Osteocyte (in vitro differentiated cells): Measurements from ENCODE around the gene KIRREL3. TPM values are rescaled to one million over a fixed set of nuclear protein-coding genes. Genes with fewer than 3 reads are reported as not detected.
A peak's percentile ranks its signal among the peaks of the same experiment; 100 is the strongest.

Experiments used
- DNase-seq: peaks from one replicate; pipeline ENCODE4 v3.0.0; 2021; ENCODE audit warnings: mixed read lengths; ENCODE audit not compliant: unreplicated experiment; ENCODE audit errors: extremely low spot score
- H3K27ac Mint-ChIP-seq: one replicate; pipeline ENCODE4 v1.8.0; 2021; ENCODE audit warnings: mild to moderate bottlenecking, mixed read lengths; ENCODE audit not compliant: unreplicated experiment
- H3K27me3 Mint-ChIP-seq: one replicate; pipeline ENCODE4 v1.8.0; 2021; ENCODE audit warnings: mixed read lengths; ENCODE audit not compliant: unreplicated experiment
- H3K36me3 Mint-ChIP-seq: one replicate; pipeline ENCODE4 v1.8.0; 2021; ENCODE audit warnings: mixed read lengths; ENCODE audit not compliant: unreplicated experiment
- H3K4me1 Mint-ChIP-seq: one replicate; pipeline ENCODE4 v1.8.0; 2021; ENCODE audit warnings: mixed read lengths; ENCODE audit not compliant: unreplicated experiment
- H3K4me3 Mint-ChIP-seq: one replicate; pipeline ENCODE4 v1.8.0; 2021; ENCODE audit warnings: mild to moderate bottlenecking, moderate library complexity, mixed read lengths; ENCODE audit not compliant: unreplicated experiment
- H3K9me3 Mint-ChIP-seq: one replicate; pipeline ENCODE4 v1.8.0; 2021; ENCODE audit warnings: mixed read lengths; ENCODE audit not compliant: unreplicated experiment
- total RNA-seq: library from RNA; stranded (reverse); gene quantifications from 2 replicates; pipeline ENCODE4 v1.2.1, GENCODE V29; 2021
- TF ChIP-seq, protein P1 (sequence below): fragments of 200-600 bp; sonication (generic); IDR thresholded peaks from 2 replicates; pipeline ENCODE4 v1.5.0; 2021; ENCODE audit warnings: antibody characterized with exemption, mild to moderate bottlenecking, moderate library complexity

Gene KIRREL3
- total RNA-seq, 1 donor from 2014 or later, result 1.2 TPM

- peaks cover 40% of the 10 kb centered on the region for H3K36me3 Mint-ChIP-seq
- DNase-seq, result no peak
- peaks cover 10% of the 10 kb centered on the region for H3K4me1 Mint-ChIP-seq
- H3K9me3 Mint-ChIP-seq, result no peaks in the 10 kb centered on the region
- no peak overlapping the region for H3K4me3 Mint-ChIP-seq
- no peak overlapping the region for H3K27ac Mint-ChIP-seq
- H3K27me3 Mint-ChIP-seq, result no peaks in the 10 kb centered on the region
- TF ChIP-seq, protein P1, sequence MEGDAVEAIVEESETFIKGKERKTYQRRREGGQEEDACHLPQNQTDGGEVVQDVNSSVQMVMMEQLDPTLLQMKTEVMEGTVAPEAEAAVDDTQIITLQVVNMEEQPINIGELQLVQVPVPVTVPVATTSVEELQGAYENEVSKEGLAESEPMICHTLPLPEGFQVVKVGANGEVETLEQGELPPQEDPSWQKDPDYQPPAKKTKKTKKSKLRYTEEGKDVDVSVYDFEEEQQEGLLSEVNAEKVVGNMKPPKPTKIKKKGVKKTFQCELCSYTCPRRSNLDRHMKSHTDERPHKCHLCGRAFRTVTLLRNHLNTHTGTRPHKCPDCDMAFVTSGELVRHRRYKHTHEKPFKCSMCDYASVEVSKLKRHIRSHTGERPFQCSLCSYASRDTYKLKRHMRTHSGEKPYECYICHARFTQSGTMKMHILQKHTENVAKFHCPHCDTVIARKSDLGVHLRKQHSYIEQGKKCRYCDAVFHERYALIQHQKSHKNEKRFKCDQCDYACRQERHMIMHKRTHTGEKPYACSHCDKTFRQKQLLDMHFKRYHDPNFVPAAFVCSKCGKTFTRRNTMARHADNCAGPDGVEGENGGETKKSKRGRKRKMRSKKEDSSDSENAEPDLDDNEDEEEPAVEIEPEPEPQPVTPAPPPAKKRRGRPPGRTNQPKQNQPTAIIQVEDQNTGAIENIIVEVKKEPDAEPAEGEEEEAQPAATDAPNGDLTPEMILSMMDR, result no peak
These were observed 587.1 kb downstream of the KIRREL3 start for GRCh38 chr11:126413426-126413825.

DNA sequence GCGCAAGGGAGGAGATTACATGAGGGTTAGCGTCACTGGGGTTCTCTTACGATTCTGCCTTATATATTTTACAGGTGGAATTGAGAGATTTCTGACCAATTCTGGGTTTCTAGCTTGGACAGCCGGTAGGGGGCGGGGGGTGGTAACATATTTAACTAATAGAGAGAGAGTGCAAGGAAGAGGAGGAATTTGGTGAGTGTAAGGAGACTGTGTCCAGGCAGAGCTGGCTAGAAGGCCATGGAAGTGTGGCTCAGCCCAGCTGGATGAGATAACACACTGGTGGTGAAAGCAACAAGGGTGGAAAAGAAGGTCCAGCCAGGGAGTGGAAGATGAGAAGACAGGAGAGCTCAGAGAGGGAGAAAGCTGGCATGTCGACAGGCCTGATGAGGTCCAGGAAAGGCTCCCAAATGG, 588.6 kb downstream of the KIRREL3 start:
- Mint-ChIP-seq H3K27ac (no peak overlapping the region), H3K4me3 (no peak overlapping the region), H3K27me3 (no peaks in the 10 kb centered on the region), H3K4me1 (peaks cover 8% of the 10 kb centered on the region), H3K9me3 (no peaks in the 10 kb centered on the region), H3K36me3 (peaks cover 42% of the 10 kb centered on the region)
- TF ChIP-seq, protein P1, result no peak
- no peak for DNase-seq

DNA sequence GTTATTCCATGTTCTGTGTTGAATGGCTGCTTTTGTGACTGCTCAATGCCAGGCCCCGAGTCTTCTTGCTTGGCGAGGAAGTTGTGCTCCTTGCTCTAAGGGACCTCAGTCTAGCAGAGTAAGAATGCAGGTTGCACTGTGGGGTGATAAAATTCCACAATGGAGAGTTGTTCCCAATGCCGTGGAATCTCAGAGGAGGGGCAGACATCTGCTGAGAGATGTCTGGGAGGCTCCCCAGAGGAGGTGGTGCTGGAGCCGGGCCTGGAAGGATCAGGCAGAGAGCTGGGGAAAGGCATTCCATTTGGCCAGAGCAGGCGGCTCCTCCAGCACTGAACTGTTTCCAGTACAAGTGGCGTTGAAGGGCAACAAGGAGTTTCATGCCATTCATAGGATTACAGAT, 589.9 kb downstream of the KIRREL3 start:
- H3K9me3 Mint-ChIP-seq, result no peaks in the 10 kb centered on the region
- TF ChIP-seq, protein P1, result no peak
- peak overlapping the region; percentile 35 for H3K27ac Mint-ChIP-seq
- no peak overlapping the region for H3K4me3 Mint-ChIP-seq
- H3K27me3 Mint-ChIP-seq, result no peaks in the 10 kb centered on the region
- peaks cover 10% of the 10 kb centered on the region for H3K4me1 Mint-ChIP-seq
- DNase-seq, result no peak
- peaks cover 38% of the 10 kb centered on the region for H3K36me3 Mint-ChIP-seq

GRCh38 chr11:126409620-126409985, 591.0 kb downstream of the KIRREL3 start:
- TF ChIP-seq, protein P1, result no peak
- Mint-ChIP-seq H3K9me3 (no peaks in the 10 kb centered on the region), H3K27ac (no peak overlapping the region), H3K4me1 (peaks cover 14% of the 10 kb centered on the region), H3K27me3 (no peaks in the 10 kb centered on the region), H3K4me3 (no peak overlapping the region), H3K36me3 (peaks cover 38% of the 10 kb centered on the region)
- no peak for DNase-seq

GRCh38 chr11:126408901-126409619, 591.5 kb downstream of the KIRREL3 start:
- TF ChIP-seq, protein P1, result no peak
- Mint-ChIP-seq H3K27ac (peak overlapping the region; percentile 38), H3K9me3 (no peaks in the 10 kb centered on the region), H3K4me1 (peaks cover 19% of the 10 kb centered on the region), H3K36me3 (peaks cover 37% of the 10 kb centered on the region), H3K27me3 (no peaks in the 10 kb centered on the region), H3K4me3 (no peak overlapping the region)
- DNase-seq, result no peak
